Mammary epithelial cell (primary cell): ENCODE data around the gene ST6GAL1.

ENCODE experiments used
- CTCF ChIP-seq, 2 donors: IDR thresholded peaks in 1 of 2; conservative IDR thresholded peaks in 1 of 2; 2 replicates each; pipeline ENCODE4 v1.5.1; 2011 to 2012; ENCODE audit warnings: inconsistent platforms in 2 of 2, low read length in 2 of 2, mild to moderate bottlenecking in 2 of 2, control low read depth in 1 of 2, low read depth in 1 of 2; ENCODE audit not compliant: insufficient read depth in 1 of 2; ENCODE audit errors: extremely low read depth in 1 of 2
- EZH2 ChIP-seq: IDR thresholded peaks from 2 replicates; pipeline ENCODE4 v1.6.1; 2012; ENCODE audit warnings: low read length, inconsistent platforms, borderline replicate concordance

GRCh38 chr3:186938716-186939115, 8.4 kb downstream of the ST6GAL1 start:
- TF ChIP-seq CTCF (conservative IDR thresholded peaks at IDR 0.05 in 1 of 2, IDR thresholded peaks at IDR 0.05 in 1 of 2; ENCODE audit: extremely low read depth in 1 of 2, insufficient read depth in 1 of 2, low read depth in 1 of 2, low read length in 2 of 2) (no peak), EZH2 (no peak)
